CD14-positive monocyte (primary cell): ENCODE results near the gene PAN3. TPM values are rescaled to one million over a fixed set of nuclear protein-coding genes. Genes with fewer than 3 reads are reported as not detected.

Experiments
- DNase-seq, 3 donors: peaks; one replicate each; pipeline ENCODE4 v3.0.0-alpha.2; 2011 to 2022
- H2AFZ ChIP-seq: 2 replicates; pipeline ENCODE4 v1.6.0; 2012; ENCODE audit warnings: mild to moderate bottlenecking, low read depth, low read length, inconsistent platforms; ENCODE audit not compliant: insufficient read depth, poor library complexity, severe bottlenecking
- H3K27ac ChIP-seq, 2 donors: 1 replicate in 1 of 2; 2 replicates in 1 of 2; pipeline ENCODE4 v1.5.1; 2012 to 2013; ENCODE audit warnings: low read length in 2 of 2, control low read depth in 1 of 2, inconsistent platforms in 1 of 2, low read depth in 1 of 2, mild to moderate bottlenecking in 1 of 2
- H3K27me3 ChIP-seq, 2 donors: one replicate each; pipeline versions ENCODE4 v1.6.0 to v1.6.1; 2011 to 2013; ENCODE audit warnings: low read length in 2 of 2; ENCODE audit not compliant: control insufficient read depth in 2 of 2, insufficient read depth in 2 of 2
- H3K36me3 ChIP-seq, 2 donors: replicated peaks in 1 of 2; 1 replicate in 1 of 2; 2 replicates in 1 of 2; pipeline versions ENCODE4 v1.5.1 to v1.6.1; 2012 to 2013; ENCODE audit warnings: low read length in 2 of 2, control low read depth in 1 of 2, inconsistent platforms in 1 of 2, mild to moderate bottlenecking in 1 of 2; ENCODE audit not compliant: insufficient read depth in 2 of 2, control insufficient read depth in 1 of 2
- H3K4me1 ChIP-seq, 2 donors: 1 replicate in 1 of 2; 2 replicates in 1 of 2; pipeline versions ENCODE4 v1.5.1 to v1.6.1; 2012 to 2013; ENCODE audit warnings: low read length in 2 of 2, control low read depth in 1 of 2, inconsistent platforms in 1 of 2, mild to moderate bottlenecking in 1 of 2, moderate library complexity in 1 of 2; ENCODE audit not compliant: insufficient read depth in 2 of 2, control insufficient read depth in 1 of 2
- H3K4me2 ChIP-seq: replicated peaks from 2 replicates; pipeline ENCODE3; 2012; ENCODE audit warnings: low read length, moderate library complexity, mild to moderate bottlenecking; ENCODE audit not compliant: poor library complexity, severe bottlenecking; ENCODE audit errors: extremely low read depth
- H3K4me3 ChIP-seq, 3 experiments: fragments of 200-600 bp in 1 of 3; sonication (generic) in 1 of 3; replicated peaks in 1 of 3; 1 replicate in 2 of 3; 2 replicates in 1 of 3; pipeline ENCODE4 v1.5.1; 2011 to 2013; ENCODE audit warnings: low read length in 3 of 3, mild to moderate bottlenecking in 3 of 3, control low read depth in 2 of 3, low read depth in 2 of 3, inconsistent platforms in 1 of 3, moderate library complexity in 1 of 3
- H3K79me2 ChIP-seq: 2 replicates; pipeline ENCODE4 v1.6.0; 2012; ENCODE audit warnings: mild to moderate bottlenecking, control low read depth, inconsistent platforms, low read length, moderate library complexity; ENCODE audit not compliant: insufficient read depth
- H3K9ac ChIP-seq: 2 replicates; pipeline ENCODE4 v1.6.0; 2017; ENCODE audit warnings: low read length, mild to moderate bottlenecking; ENCODE audit not compliant: insufficient read depth, poor library complexity, severe bottlenecking
- H3K9me3 ChIP-seq, 2 donors: replicated peaks in 1 of 2; 1 replicate in 1 of 2; 2 replicates in 1 of 2; pipeline versions ENCODE4 v1.5.1 to v1.6.1; 2012 to 2013; ENCODE audit warnings: low read length in 2 of 2, control low read depth in 1 of 2; ENCODE audit not compliant: control insufficient read depth in 1 of 2, insufficient read depth in 1 of 2
- H4K20me1 ChIP-seq: 2 replicates; pipeline ENCODE4 v1.6.0; 2012; ENCODE audit warnings: mild to moderate bottlenecking, low read length, control low read depth, moderate library complexity; ENCODE audit not compliant: insufficient read depth
- H3K27ac Mint-ChIP-seq, 7 donors: one replicate each; pipeline ENCODE4 v1.8.0; 2020; ENCODE audit warnings: mild to moderate bottlenecking in 7 of 7, mixed read lengths in 7 of 7, moderate library complexity in 6 of 7, inconsistent platforms in 2 of 7
- H3K27me3 Mint-ChIP-seq, 3 donors: one replicate each; pipeline ENCODE4 v1.8.0; 2021 to 2022; ENCODE audit warnings: low read depth in 3 of 3, mild to moderate bottlenecking in 3 of 3, mixed read lengths in 3 of 3, moderate library complexity in 3 of 3, inconsistent platforms in 1 of 3
- H3K36me3 Mint-ChIP-seq, 2 donors: one replicate each; pipeline ENCODE4 v1.8.0; 2020; ENCODE audit warnings: mixed read lengths in 2 of 2, inconsistent platforms in 1 of 2, mild to moderate bottlenecking in 1 of 2
- H3K4me1 Mint-ChIP-seq: one replicate; pipeline ENCODE4 v1.8.0; 2020; ENCODE audit warnings: mild to moderate bottlenecking, mixed read lengths
- H3K4me3 Mint-ChIP-seq, 2 donors: one replicate each; pipeline ENCODE4 v1.8.0; 2020; ENCODE audit warnings: mild to moderate bottlenecking in 2 of 2, mixed read lengths in 2 of 2, moderate library complexity in 1 of 2
- H3K9me3 Mint-ChIP-seq, 7 donors: one replicate each; pipeline ENCODE4 v1.8.0; 2020 to 2022; ENCODE audit warnings: mixed read lengths in 7 of 7, mild to moderate bottlenecking in 6 of 7, moderate library complexity in 6 of 7, inconsistent platforms in 2 of 7
- WGBS: methylation state at CpG from one replicate; pipeline ENCODE4 v1.1.5; 2013; ENCODE audit warnings: missing lambda C conversion rate; ENCODE audit not compliant: insufficient coverage; 5-methylcytosine and 5-hydroxymethylcytosine counted together
- intact Hi-C, 2 donors: fragments of 100-400 bp; cut with micrococcal nuclease; formaldehyde crosslinking; loops; one replicate each; pipeline versions ENCODE4 v1.15.0 to v1.15.1; 2023
- polyA plus RNA-seq, 3 donors: library from polyadenylated mRNA; depleted of rRNA in 1 of 3; unstranded in 2 of 3; stranded (reverse) in 1 of 3; fragments of 300-500 nt in 2 of 3; fragments of >200 nt in 1 of 3; fragmentation: Illumina TruSeq in 2 of 3; gene quantifications; 1 replicate in 2 of 3; 2 replicates in 1 of 3; pipeline ENCODE4 v1.2.3, GENCODE V29; 2012 to 2021
- TF ChIP-seq, protein P1 (sequence below): fragments of 200-600 bp; IDR thresholded peaks from one replicate; pipeline ENCODE4 v1.8.0; 2022; ENCODE audit warnings: antibody characterized with exemption, mild to moderate bottlenecking

The PAN3 gene
- polyA plus RNA-seq, 3 donors: 3.0 to 27.9 (median 3.2) TPM

DNA sequence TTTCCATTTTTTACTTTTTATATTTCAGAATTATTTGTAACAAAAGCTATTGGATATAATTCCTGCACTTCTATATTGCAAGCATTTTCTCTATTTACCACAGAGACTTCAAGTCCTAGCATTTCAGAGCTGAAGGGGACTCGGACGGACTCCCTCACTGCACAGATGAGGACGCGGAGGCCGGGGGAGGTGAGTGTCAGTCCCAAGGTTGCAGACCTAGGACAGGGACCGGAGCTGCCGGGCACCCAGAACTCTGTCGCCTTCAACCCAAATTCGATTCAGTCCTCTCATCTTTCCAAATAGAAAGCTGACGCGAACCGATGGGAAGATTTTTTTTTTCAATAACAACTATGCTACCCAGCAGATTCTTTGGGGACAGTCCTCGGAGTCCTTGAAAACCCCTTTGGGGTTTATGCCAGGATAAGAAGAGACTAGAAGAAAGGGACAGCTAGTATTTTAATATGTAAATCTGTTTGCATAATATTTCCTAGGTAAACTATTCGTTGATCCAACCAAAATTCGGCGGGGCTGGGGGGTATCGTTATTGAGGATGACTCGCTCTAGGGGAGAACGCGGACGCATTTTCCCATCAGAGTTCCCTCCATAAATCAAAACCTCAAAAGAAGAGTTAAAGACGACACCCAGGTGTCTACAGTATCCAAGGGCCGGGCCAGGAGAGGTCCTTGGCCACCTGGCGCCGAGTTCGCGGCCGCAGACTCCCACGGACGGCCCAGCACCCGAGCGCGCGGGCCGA lies 38.8 kb upstream of the PAN3 start:
- no peak for DNase-seq
- H3K27me3 Mint-ChIP-seq: peaks cover 3 to 11% (median 9%) of the 10 kb centered on the region in 3 donors
- H3K9me3 Mint-ChIP-seq: peaks cover 0 to 4% (median 0%) of the 10 kb centered on the region in 7 donors
- intact Hi-C loops: no loop called here
- WGBS: 1% methylated on average over 19 of the region's 35 CpGs
- peaks cover 60% of the 10 kb centered on the region for H3K4me1 Mint-ChIP-seq
- no peaks in the 10 kb centered on the region for H3K9me3 ChIP-seq
- peak overlapping the region in 5 of 7 donors; percentile 9 to 63 (median 53) for H3K27ac Mint-ChIP-seq
- peak overlapping the region; percentile 51 to 90 (median 81) for H3K4me3 ChIP-seq
- H3K79me2 ChIP-seq: peaks cover 64% of the 10 kb centered on the region
- peaks cover 3 to 7% of the 10 kb centered on the region in 2 donors for H3K27me3 ChIP-seq
- H3K36me3 ChIP-seq: no peaks in the 10 kb centered on the region
- no peaks in the 10 kb centered on the region for H3K36me3 Mint-ChIP-seq
- H4K20me1 ChIP-seq: no peaks in the 10 kb centered on the region
- peak overlapping the region in 1 of 2 donors; percentile 56 for H3K27ac ChIP-seq
- H3K9ac ChIP-seq: peak overlapping the region; percentile 54
- H3K4me1 ChIP-seq: peaks cover 51 to 67% of the 10 kb centered on the region in 2 donors
- peak overlapping the region; percentile 89 for H2AFZ ChIP-seq
- TF ChIP-seq, protein P1, sequence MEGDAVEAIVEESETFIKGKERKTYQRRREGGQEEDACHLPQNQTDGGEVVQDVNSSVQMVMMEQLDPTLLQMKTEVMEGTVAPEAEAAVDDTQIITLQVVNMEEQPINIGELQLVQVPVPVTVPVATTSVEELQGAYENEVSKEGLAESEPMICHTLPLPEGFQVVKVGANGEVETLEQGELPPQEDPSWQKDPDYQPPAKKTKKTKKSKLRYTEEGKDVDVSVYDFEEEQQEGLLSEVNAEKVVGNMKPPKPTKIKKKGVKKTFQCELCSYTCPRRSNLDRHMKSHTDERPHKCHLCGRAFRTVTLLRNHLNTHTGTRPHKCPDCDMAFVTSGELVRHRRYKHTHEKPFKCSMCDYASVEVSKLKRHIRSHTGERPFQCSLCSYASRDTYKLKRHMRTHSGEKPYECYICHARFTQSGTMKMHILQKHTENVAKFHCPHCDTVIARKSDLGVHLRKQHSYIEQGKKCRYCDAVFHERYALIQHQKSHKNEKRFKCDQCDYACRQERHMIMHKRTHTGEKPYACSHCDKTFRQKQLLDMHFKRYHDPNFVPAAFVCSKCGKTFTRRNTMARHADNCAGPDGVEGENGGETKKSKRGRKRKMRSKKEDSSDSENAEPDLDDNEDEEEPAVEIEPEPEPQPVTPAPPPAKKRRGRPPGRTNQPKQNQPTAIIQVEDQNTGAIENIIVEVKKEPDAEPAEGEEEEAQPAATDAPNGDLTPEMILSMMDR: no peak
- H3K4me3 Mint-ChIP-seq: peak overlapping the region; percentile 87 to 91
- H3K4me2 ChIP-seq: peak overlapping the region; percentile 88

DNA sequence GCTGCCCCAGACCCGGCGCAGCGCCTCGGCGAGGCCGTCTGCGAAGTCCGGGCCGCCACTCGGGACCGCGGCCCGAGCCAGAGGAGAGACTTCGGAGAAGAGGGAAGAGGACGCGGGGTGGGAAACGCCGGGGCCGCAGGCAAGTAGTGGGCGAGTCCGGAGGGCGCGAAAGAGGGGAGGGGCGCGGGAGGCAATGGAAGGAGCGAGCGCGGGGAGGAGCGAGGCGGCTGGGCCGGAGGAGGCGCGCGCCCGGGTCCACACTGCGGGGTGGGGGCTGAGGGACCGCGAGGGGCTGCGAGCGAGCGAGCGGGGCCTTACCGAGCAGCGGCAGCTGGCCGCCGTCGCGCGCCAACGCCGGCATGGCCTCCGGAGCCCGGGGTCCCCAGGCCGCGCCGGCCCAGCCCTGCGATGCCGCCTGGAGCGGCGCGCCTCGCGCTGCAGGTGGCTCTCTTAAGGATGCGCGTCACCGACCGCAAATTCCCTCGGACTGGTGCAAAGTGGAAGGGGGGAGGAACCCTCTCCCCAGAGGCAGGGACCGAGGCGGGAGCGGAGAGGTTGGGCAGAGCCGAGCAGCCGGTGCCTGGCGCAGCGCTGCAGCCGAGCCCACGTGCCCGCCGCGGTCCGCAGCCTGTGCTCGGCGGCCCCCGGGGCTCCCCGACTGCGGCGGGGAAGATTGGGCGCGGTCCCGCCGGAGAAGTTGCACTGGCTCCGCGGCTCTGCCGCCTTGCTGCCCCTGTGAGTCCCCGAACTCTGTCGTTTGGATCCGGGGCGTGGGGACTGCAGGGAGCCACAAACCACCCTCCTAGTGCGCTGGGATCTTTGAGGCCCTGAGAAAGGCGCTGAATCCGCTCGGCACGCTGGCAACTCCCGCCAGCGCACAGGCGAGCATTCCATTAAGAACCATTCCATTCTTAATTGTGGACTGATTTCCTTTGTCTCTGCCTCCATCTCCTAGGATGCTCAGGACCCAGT lies 37.9 kb upstream of the PAN3 start, which contains the start of gene FLT3:
Gene FLT3 (minus strand): TSS at position 427 of the 972 bp plus-strand sequence. CDS start 66 bp downstream, at position 361.
- peaks cover 3 to 7% of the 10 kb centered on the region in 2 donors for H3K27me3 ChIP-seq

More for the DNA sequence above, 37.9 kb upstream of the PAN3 start, which contains the start of gene FLT3:
- DNase-seq: peak; percentile 55 to 66 (median 62)
- H3K4me3 Mint-ChIP-seq: peak within 1 kb of the TSS; percentile 87 to 91
- peak within 1 kb of the TSS; percentile 51 to 90 (median 81) for H3K4me3 ChIP-seq
- H2AFZ ChIP-seq: peak within 1 kb of the TSS; percentile 89
- peak within 1 kb of the TSS in 5 of 7 donors; percentile 19 to 78 (median 55) for H3K27ac Mint-ChIP-seq
- intact Hi-C loops: no loop called here
- no peaks in the 10 kb centered on the region for H3K9me3 ChIP-seq
- H3K36me3 Mint-ChIP-seq: no peaks in the 10 kb centered on the region
- peaks cover 0 to 4% (median 0%) of the 10 kb centered on the region in 7 donors for H3K9me3 Mint-ChIP-seq
- peak within 1 kb of the TSS; percentile 17 to 56 for H3K27ac ChIP-seq
- H3K36me3 ChIP-seq: no peaks in the 10 kb centered on the region
- peaks cover 52% of the 10 kb centered on the region for H3K4me1 Mint-ChIP-seq
- H3K4me2 ChIP-seq: peak within 1 kb of the TSS; percentile 88
- peaks cover 55% of the 10 kb centered on the region for H3K79me2 ChIP-seq
- peak within 1 kb of the TSS; percentile 54 for H3K9ac ChIP-seq
- H3K27me3 Mint-ChIP-seq: peaks cover 3 to 11% (median 9%) of the 10 kb centered on the region in 3 donors
- no peaks in the 10 kb centered on the region for H4K20me1 ChIP-seq
- TF ChIP-seq, protein P1: no peak
- H3K4me1 ChIP-seq: peaks cover 43 to 58% of the 10 kb centered on the region in 2 donors
- WGBS: under 1% methylated on average over 105 of the region's 106 CpGs
